HG02870 (cell line): ENCODE data around the gene COQ5.

ENCODE experiments used
- ATAC-seq: cut with Tn5 transposase; IDR thresholded peaks from one replicate; pipeline ENCODE4 v1.9.1; 2021; ENCODE audit warnings: mild to moderate bottlenecking, moderate library complexity; ENCODE audit not compliant: unreplicated experiment

The COQ5 gene

DNA sequence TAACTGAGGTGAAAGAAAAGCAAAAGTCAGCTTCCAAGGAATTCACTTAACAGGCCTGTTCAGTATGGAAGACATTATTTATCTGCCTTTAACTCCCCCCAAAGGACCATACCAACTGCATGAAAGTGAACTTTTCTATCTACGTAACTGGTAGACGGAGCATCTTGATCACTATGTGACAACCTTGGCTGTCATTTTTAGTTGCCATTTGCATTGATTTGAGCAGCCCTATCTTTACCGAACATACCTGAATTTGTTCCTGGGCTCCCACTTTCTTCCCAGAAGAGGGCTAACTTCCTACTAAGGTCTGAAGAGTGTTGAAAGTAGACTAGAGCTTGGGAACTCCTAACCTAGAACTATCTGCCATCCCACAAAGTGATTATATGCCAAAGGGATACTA lies 68.8 kb downstream of the COQ5 start:
- no peak for ATAC-seq

DNA sequence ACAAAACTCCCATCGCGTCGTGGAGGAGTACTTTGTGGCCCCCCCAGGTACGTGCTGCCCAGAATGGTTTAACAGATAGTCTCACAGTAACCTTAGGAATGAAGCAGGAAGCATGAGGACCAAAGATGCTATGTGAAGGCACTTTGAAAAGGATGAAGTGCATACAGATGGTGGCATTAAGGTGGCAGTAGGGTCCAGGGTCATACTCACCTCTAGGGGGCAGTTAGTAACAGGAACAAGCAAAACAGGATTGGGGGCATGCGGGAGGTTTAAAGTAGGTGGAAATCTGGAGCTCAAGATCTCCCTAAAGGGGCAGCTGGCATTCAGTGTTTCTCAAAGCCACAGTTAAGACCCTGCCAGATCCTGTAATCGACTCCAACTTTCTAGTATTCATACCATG lies 71.8 kb downstream of the COQ5 start:
- ATAC-seq = no peak

DNA sequence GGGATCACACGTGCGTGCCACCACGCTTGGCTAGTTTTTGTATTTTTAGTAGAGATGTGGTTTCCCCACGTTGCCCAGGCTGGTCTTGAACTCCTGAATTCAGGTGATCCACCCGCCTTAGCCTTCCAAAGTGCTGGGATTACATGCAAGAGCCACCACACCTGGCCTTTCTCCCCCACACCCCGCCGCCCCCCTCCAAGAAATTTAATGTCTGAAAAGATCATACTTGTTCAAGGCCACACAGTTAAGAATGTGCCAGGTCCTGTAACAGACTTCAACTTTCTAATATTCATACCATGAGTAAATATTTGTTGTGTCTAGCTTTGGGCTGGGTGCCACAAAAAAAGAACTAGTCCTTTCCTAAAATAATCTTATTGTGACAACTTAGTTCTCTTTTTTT lies 73.7 kb downstream of the COQ5 start:
- no peak for ATAC-seq

DNA sequence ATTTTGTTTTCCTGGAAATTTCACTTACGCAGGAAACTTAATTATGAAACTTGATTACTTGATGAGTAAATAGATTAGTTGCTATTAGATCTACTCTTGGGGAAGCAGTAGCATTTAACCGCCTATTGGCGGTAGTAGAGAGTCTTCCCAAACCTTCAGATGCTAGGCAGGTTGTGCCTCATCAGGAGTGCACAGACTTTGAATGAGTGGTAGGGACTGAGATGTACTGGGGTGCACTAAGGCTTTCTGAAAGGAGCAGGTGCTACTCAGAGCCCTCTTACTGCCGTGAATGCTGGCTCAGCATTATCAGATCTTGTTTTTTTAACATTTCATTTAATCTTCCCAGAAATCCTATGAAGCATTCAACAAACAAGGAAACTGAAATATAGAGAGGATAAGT lies 75.0 kb downstream of the COQ5 start:
- ATAC-seq = no peak
